CD8-positive, alpha-beta memory T cell (primary cell): Measurements from ENCODE around the gene DMXL1. TPM values are rescaled to one million over a fixed set of nuclear protein-coding genes. Genes with fewer than 3 reads are reported as not detected.
"Not testable (repeated sequence)": the region's sequence is repeated elsewhere in the genome, so short reads cannot be mapped to it uniquely, and the experiment has no call there.

Source experiments
- CTCF ChIA-PET: fragments of 350-600 bp; sonication (Branson Sonifier 250); formaldehyde crosslinking; loops from one replicate; lab custom pipeline; 2021; ENCODE audit warnings: antibody characterized with exemption; lab: Charles Lee
- POLR2A ChIA-PET: fragments of 350-600 bp; sonication (Branson Sonifier 250); formaldehyde crosslinking; loops from one replicate; lab custom pipeline; 2021; ENCODE audit warnings: antibody characterized with exemption; lab: Charles Lee
- DNase-seq, 5 donors: peaks; one replicate each; pipeline versions ENCODE4 v3.0.0 to v3.0.0-alpha.2; 2020 to 2022; ENCODE audit warnings: mixed read lengths in 1 of 5
- H3K27ac ChIP-seq: one replicate; pipeline ENCODE4 v1.7.0; 2013; ENCODE audit warnings: low read depth, mild to moderate bottlenecking, low read length, moderate library complexity
- H3K27me3 ChIP-seq: 2 replicates; pipeline ENCODE4 v1.7.0; 2013; ENCODE audit warnings: low read length, mild to moderate bottlenecking; ENCODE audit not compliant: insufficient read depth, poor library complexity, severe bottlenecking
- H3K36me3 ChIP-seq: 2 replicates; pipeline ENCODE4 v1.7.0; 2013; ENCODE audit warnings: mild to moderate bottlenecking, low read length, moderate library complexity; ENCODE audit not compliant: insufficient read depth
- H3K4me1 ChIP-seq: 2 replicates; pipeline ENCODE4 v1.7.0; 2013; ENCODE audit warnings: mild to moderate bottlenecking, low read length, moderate library complexity; ENCODE audit not compliant: insufficient read depth
- H3K4me3 ChIP-seq: 2 replicates; pipeline ENCODE4 v1.7.0; 2013; ENCODE audit warnings: mild to moderate bottlenecking, low read length
- H3K9me3 ChIP-seq: 2 replicates; pipeline ENCODE4 v1.7.0; 2013; ENCODE audit warnings: mild to moderate bottlenecking, low read length
- H3K27ac Mint-ChIP-seq, 8 donors: one replicate each; pipeline ENCODE4 v1.8.0; 2020 to 2021; ENCODE audit warnings: mixed read lengths in 8 of 8, mild to moderate bottlenecking in 6 of 8, inconsistent platforms in 3 of 8, moderate library complexity in 3 of 8
- H3K27me3 Mint-ChIP-seq, 2 donors: one replicate each; pipeline ENCODE4 v1.8.0; 2020 to 2021; ENCODE audit warnings: mixed read lengths in 2 of 2, mild to moderate bottlenecking in 1 of 2, moderate library complexity in 1 of 2
- H3K36me3 Mint-ChIP-seq, 3 donors: one replicate each; pipeline ENCODE4 v1.8.0; 2020 to 2021; ENCODE audit warnings: mixed read lengths in 3 of 3, inconsistent platforms in 1 of 3, mild to moderate bottlenecking in 1 of 3
- H3K4me1 Mint-ChIP-seq, 3 donors: one replicate each; pipeline ENCODE4 v1.8.0; 2020 to 2021; ENCODE audit warnings: mixed read lengths in 3 of 3, inconsistent platforms in 1 of 3, mild to moderate bottlenecking in 1 of 3
- H3K4me3 Mint-ChIP-seq, 7 donors: one replicate each; pipeline ENCODE4 v1.8.0; 2020 to 2021; ENCODE audit warnings: mixed read lengths in 7 of 7, mild to moderate bottlenecking in 6 of 7, moderate library complexity in 4 of 7, inconsistent platforms in 2 of 7
- H3K9me3 Mint-ChIP-seq, 5 donors: one replicate each; pipeline ENCODE4 v1.8.0; 2020 to 2022; ENCODE audit warnings: mixed read lengths in 5 of 5, mild to moderate bottlenecking in 3 of 5, moderate library complexity in 2 of 5, inconsistent platforms in 1 of 5
- polyA plus RNA-seq: library from polyadenylated mRNA; unstranded; fragments of 300-500 nt; fragmentation: Illumina TruSeq; gene quantifications from one replicate; pipeline ENCODE4 v1.2.3, GENCODE V29; 2021
- total RNA-seq, 2 experiments: library from RNA; stranded (reverse); gene quantifications; one replicate each; pipeline ENCODE4 v1.2.3, GENCODE V29; 2021

The DMXL1 gene
- total and polyA plus RNA-seq, 3 experiments from 2014 or later, result 12.9 to 26.2 (median 25.9) TPM

DNA sequence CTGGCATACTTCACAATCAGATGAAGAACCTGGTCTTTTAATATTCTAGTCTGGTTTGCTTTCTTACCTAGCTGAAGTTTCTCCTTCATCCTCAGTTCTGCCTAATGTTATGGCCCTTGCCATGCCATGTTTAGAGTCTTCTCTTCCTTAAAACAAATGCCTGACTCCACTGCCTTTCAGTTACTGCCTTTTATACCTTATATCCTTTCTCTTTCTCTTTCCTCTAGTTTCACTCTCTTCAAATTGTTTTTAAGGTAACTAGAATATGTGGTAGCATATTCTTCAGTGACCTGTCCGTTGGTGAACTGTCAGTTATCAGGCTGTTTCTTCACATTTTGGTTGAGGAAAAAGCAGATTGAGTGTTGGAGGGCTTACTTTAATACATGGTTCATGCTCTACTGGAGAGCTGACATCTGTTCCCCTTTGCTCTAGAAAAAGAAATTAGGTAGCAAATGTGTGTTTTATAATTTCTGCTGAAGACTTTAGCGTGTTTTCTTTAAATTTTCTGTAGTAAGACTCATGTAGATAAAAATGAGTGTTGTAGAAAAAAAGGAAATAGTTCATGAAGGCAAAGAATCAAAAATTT, 103.8 kb downstream of the DMXL1 start:
- Mint-ChIP-seq H3K4me3 (no peak overlapping the region), H3K4me1 (peaks cover 0 to 5% (median 5%) of the 10 kb centered on the region in 3 donors), H3K9me3 (no peaks in the 10 kb centered on the region), H3K27ac (no peak overlapping the region), H3K27me3 (no peaks in the 10 kb centered on the region), H3K36me3 (peaks cover 0 to 38% (median 8%) of the 10 kb centered on the region in 3 donors)
- Histone ChIP-seq H3K9me3 (no peaks in the 10 kb centered on the region), H3K36me3 (peaks cover 5% of the 10 kb centered on the region), H3K4me1 (no peaks in the 10 kb centered on the region), H3K4me3 (no peak overlapping the region), H3K27ac (no peak overlapping the region), H3K27me3 (no peaks in the 10 kb centered on the region)
- no peak for DNase-seq
- CTCF ChIA-PET, result no interaction called here
- POLR2A ChIA-PET, result no interaction called here

DNA sequence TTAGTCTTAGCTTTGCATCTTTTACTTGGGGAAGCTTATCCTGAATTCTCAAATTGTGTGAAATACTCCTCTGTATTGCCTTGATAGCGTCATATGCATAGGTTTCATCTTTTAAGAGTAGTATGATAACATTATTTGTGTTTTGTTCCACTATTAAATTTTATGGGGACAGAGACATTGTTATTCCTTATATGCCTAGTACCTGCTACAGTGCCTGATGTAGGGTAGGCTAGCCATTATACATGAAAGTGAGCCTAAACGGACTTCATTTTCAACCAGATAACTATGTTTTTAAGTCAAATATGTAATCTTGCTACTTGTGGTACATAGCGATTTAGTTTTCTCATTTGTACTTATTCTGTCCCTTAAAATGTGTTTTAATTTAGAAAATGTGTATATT, 105.9 kb downstream of the DMXL1 start:
- Histone ChIP-seq H3K4me3 (no peak overlapping the region), H3K27ac (no peak overlapping the region), H3K4me1 (no peaks in the 10 kb centered on the region), H3K27me3 (no peaks in the 10 kb centered on the region), H3K36me3 (peaks cover 5% of the 10 kb centered on the region), H3K9me3 (no peaks in the 10 kb centered on the region)
- H3K36me3 Mint-ChIP-seq, result peaks cover 0 to 27% (median 9%) of the 10 kb centered on the region in 3 donors
- no peak overlapping the region for H3K4me3 Mint-ChIP-seq
- peaks cover 0 to 5% (median 5%) of the 10 kb centered on the region in 3 donors for H3K4me1 Mint-ChIP-seq
- CTCF ChIA-PET, result no interaction called here
- no peak overlapping the region for H3K27ac Mint-ChIP-seq
- POLR2A ChIA-PET, result no interaction called here
- no peaks in the 10 kb centered on the region for H3K27me3 Mint-ChIP-seq
- no peaks in the 10 kb centered on the region for H3K9me3 Mint-ChIP-seq
- DNase-seq, result no peak

- Mint-ChIP-seq H3K27ac (no peak overlapping the region), H3K4me3 (no peak overlapping the region), H3K27me3 (no peaks in the 10 kb centered on the region), H3K9me3 (no peaks in the 10 kb centered on the region), H3K36me3 (peaks cover 0 to 27% (median 9%) of the 10 kb centered on the region in 3 donors), H3K4me1 (peaks cover 0 to 5% (median 5%) of the 10 kb centered on the region in 3 donors)
- Histone ChIP-seq H3K36me3 (peaks cover 5% of the 10 kb centered on the region), H3K4me1 (no peaks in the 10 kb centered on the region), H3K9me3 (no peaks in the 10 kb centered on the region), H3K27ac (no peak overlapping the region), H3K4me3 (no peak overlapping the region), H3K27me3 (no peaks in the 10 kb centered on the region)
- no peak for DNase-seq
- CTCF ChIA-PET, result no interaction called here
- POLR2A ChIA-PET, result no interaction called here
Measured at GRCh38 chr5:119177226-119177625, 106.3 kb downstream of the DMXL1 start.

GRCh38 chr5:119178435-119178834, 107.5 kb downstream of the DMXL1 start:
- DNase-seq, result no peak
- Mint-ChIP-seq H3K27me3 (no peaks in the 10 kb centered on the region), H3K9me3 (no peaks in the 10 kb centered on the region), H3K4me1 (peaks cover 0 to 5% (median 5%) of the 10 kb centered on the region in 3 donors), H3K27ac (no peak overlapping the region), H3K4me3 (no peak overlapping the region), H3K36me3 (peaks cover 0 to 24% (median 7%) of the 10 kb centered on the region in 3 donors)
- POLR2A ChIA-PET, result no interaction called here
- Histone ChIP-seq H3K36me3 (peaks cover 5% of the 10 kb centered on the region), H3K27ac (no peak overlapping the region), H3K27me3 (no peaks in the 10 kb centered on the region), H3K4me1 (no peaks in the 10 kb centered on the region), H3K9me3 (no peaks in the 10 kb centered on the region), H3K4me3 (no peak overlapping the region)
- CTCF ChIA-PET, result no interaction called here

GRCh38 chr5:119179857-119180641, 109.2 kb downstream of the DMXL1 start:
- peak overlapping the region in 1 of 8 donors; percentile 41 for H3K27ac Mint-ChIP-seq
- H3K36me3 Mint-ChIP-seq, result peaks cover 0 to 24% (median 8%) of the 10 kb centered on the region in 3 donors
- H3K4me1 Mint-ChIP-seq, result no peaks in the 10 kb centered on the region
- Histone ChIP-seq H3K9me3 (no peaks in the 10 kb centered on the region), H3K4me3 (no peak overlapping the region), H3K36me3 (peaks cover 5% of the 10 kb centered on the region), H3K4me1 (no peaks in the 10 kb centered on the region), H3K27ac (no peak overlapping the region), H3K27me3 (no peaks in the 10 kb centered on the region)
- H3K9me3 Mint-ChIP-seq, result no peaks in the 10 kb centered on the region
- ChIA-PET POLR2A (no interaction called here), CTCF (interaction anchor here (0.8 to 1.2 kb wide), 3 partner anchors 109 to 198 kb away, joined by 3 to 5 read pairs (median 3); partner anchors contain the start of gene DMXL1)
- H3K4me3 Mint-ChIP-seq, result no peak overlapping the region
- H3K27me3 Mint-ChIP-seq, result no peaks in the 10 kb centered on the region
- no peak for DNase-seq

DNA sequence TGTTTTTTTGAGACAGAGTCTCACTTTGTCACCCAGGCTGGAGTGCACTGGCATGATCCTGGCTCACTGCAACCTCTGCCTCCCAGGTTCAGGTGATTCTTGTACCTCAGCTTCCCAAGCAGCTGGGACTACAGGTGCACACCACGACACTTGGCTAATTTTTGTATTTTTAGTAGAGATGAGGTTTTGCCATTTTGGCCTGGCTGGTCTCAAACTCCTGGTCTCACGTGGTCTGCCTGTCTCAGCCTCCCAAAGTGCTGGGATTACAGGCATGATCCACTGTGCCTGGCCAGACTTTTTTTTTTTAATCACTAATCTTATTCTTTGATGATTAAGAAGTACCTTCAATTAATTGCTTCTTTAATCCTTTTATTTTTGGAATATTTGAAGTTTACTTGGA, 114.6 kb downstream of the DMXL1 start:
- H3K27me3 ChIP-seq, H3K27ac ChIP-seq, H3K27me3 Mint-ChIP-seq, H3K36me3 ChIP-seq, CTCF ChIA-PET, H3K4me3 Mint-ChIP-seq, DNase-seq, H3K4me3 ChIP-seq, POLR2A ChIA-PET, H3K9me3 ChIP-seq, H3K9me3 Mint-ChIP-seq: not testable (repeated sequence)
- Mint-ChIP-seq H3K36me3 (peaks cover 0 to 13% (median 9%) of the 10 kb centered on the region in 3 donors), H3K27ac (peak overlapping the region in 1 of 8 donors; percentile 6), H3K4me1 (peaks cover 23 to 33% (median 30%) of the 10 kb centered on the region in 3 donors)
- H3K4me1 ChIP-seq, result peaks cover 17% of the 10 kb centered on the region

- peak in 3 of 5 donors; percentile 4 to 31 (median 4) for DNase-seq
- CTCF ChIA-PET, result interaction anchor here (0.8 to 1.5 kb wide), 3 partner anchors 10 to 224 kb away, joined by 3 to 4 read pairs (median 4); partner anchors contain the start of gene DTWD2
- no peaks in the 10 kb centered on the region for H3K36me3 ChIP-seq
- peaks cover 17% of the 10 kb centered on the region for H3K4me1 ChIP-seq
- POLR2A ChIA-PET, result no interaction called here
- Mint-ChIP-seq H3K27me3 (no peaks in the 10 kb centered on the region), H3K4me3 (peak overlapping the region; percentile 44 to 83 (median 73)), H3K36me3 (peaks cover 3 to 20% (median 12%) of the 10 kb centered on the region in 3 donors), H3K27ac (peak overlapping the region; percentile 29 to 90 (median 73)), H3K9me3 (no peaks in the 10 kb centered on the region), H3K4me1 (peaks cover 25 to 35% (median 32%) of the 10 kb centered on the region in 3 donors)
- no peaks in the 10 kb centered on the region for H3K9me3 ChIP-seq
- H3K27ac ChIP-seq, result no peak overlapping the region
- no peak overlapping the region for H3K4me3 ChIP-seq
- no peaks in the 10 kb centered on the region for H3K27me3 ChIP-seq
Measured at GRCh38 chr5:119187776-119188529, 117.1 kb downstream of the DMXL1 start.
